HTR-8/SVneo (cell line): ENCODE measurements around the gene KATNAL1.
"Not testable (repeated sequence)": the region's sequence is repeated elsewhere in the genome, so short reads cannot be mapped to it uniquely, and the experiment has no call there.

Source experiments
- DNase-seq: peaks from one replicate; pipeline ENCODE4 v3.0.0; 2011; ENCODE audit warnings: low spot score, mixed read lengths; ENCODE audit not compliant: insufficient read length
- FAIRE-seq: peaks from 2 replicates; lab custom pipeline; 2011; peaks lifted over from hg19 to GRCh38; lab: Jason Lieb, UNC

The KATNAL1 gene

DNA sequence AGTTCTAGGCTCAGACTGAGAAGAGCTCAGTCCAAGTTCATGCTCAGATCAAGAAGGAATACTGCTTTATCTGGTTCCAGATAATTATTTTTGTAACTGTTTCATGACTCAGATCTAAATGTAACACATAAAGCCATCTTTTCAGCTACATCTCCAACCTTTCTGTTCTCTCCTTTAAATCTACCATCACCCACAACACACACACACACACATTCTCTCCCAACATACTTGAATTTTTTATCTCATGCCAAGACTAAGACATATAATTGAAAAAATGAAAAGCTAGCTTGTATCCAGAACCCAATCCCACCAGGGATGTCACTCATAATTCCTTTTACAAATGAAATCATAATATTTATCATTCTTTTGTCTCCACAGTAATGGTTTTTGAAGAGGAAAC is 7.6 kb downstream of the KATNAL1 start:
- no peak for FAIRE-seq

DNA sequence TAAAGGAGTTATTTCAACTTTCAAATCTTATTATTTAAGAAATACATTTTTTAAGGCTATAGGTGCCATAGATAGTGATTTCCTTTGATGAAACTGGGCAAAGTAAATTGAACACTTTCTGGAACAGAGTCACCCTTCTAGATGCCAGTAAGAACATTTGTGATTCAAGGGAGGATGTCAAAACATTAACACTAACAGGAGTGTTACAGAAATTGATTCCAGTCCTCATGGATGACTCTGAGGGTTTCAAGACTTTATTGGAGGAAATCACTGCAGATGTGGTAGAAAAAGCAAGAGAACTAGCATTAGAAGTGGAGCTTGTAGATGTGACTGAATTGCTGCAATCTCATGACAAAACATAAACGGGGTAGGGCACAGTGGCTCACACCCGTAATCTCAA is 12.2 kb downstream of the KATNAL1 start:
- DNase-seq, result no peak
- FAIRE-seq, result no peak

More for the DNA sequence above, 7.6 kb downstream of the KATNAL1 start:
- no peak for DNase-seq

DNA sequence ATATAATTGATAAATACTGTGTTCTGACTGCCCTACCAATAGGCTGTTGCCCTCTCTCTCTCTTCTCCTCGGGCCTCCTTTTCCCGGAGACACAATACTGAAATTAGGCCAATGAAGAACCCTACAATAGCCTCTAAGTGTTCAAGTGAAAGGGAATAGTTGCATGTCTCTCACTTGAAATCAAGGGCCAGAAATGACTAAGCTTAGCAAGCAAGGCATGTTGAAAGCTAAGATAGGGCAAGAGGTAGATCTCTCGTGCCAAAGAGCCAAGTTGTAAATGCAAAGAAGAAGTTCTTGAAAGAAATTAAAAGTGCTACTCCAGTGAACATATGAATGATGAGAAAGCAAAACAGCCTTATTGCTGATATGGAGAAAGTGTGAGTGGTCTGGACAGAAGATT is 13.3 kb downstream of the KATNAL1 start:
- FAIRE-seq (no peak), DNase-seq (no peak)

DNA sequence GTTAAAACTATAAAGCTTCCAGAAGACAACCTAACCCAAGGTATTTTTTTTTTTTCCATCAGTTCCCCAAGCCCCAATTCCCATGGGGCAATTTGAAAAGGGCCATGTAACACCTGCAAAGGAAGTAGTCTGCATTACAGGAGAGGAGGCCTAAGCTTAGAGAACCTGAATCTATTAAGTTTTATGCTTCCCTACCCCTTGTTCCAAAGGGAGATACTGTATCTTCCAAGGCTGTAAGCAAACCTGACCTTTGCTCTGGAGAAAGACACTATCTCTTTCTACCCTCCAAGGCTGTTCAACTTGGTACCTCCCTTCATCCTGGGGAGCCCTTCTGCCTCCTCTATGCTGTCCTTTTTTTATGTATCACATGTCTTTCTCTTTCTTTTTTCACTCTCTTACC is 15.0 kb downstream of the KATNAL1 start:
- DNase-seq (no peak), FAIRE-seq (no peak)

DNA sequence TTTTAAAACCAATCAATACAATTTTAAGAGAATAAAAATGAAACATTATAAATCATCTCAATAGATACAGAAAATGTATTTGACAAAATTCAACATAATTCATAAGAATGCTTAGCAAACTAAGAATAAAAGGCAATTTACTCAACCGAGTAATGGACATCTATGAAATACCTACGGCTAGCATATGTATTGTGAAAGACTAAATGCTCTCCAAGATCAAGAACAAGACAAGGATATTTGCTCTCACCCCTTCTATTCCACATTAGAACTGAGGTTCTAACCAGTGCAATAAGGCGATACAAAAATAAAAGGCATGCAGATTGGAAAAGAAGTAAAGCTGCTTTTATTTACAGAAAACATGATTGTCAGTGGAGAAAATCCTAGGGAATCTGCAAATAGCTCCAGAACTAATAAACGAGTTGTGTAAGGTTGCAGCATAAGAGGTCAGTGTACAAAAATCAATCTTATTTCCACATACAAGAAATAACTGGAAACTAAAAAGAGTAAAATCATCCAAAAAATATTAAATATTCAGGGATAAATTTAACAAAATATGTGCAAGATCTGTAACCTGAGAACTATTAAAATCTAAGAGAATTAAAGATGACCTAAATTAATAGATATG is 16.4 kb downstream of the KATNAL1 start:
- DNase-seq (no peak), FAIRE-seq (no peak)

DNA sequence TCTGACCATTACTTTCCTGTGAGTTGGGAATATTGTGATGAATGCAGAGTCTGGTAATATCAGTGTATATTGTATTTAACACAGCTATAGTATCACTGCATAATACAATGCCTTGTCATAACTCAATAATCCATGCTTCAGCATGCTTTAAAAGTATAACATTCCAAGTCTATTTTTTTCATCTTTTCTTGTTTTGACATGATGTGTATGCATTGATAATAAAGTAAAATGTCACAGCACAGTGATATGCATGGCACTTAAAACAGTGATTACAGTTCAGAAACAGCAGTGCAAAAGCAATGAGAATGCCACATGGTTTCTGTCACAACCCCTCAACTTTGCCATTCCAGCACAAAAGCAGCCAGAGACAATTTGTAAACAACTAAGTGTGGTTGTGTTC is 17.8 kb downstream of the KATNAL1 start:
- DNase-seq, result no peak
- FAIRE-seq, result no peak

DNA sequence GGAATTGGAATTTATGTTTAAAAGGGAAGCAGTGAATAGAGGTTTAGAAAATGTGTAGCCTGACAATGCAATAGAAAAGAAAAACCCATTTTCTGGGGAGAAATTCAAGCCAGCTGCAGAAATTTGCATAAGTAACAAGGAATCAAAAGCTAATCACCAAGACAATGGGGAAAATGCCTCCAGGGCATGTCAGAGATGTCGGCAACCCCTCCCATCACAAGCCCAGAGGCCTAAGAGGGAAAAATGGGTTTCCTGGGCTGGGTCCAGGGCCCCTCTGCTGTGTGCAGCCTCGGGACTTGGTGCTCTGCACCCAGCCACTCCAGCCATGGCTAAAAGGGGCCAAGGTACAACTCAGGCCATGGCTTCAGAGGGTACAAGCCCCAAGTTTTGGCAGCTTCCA is 21.3 kb downstream of the KATNAL1 start:
- not testable (repeated sequence) for FAIRE-seq, DNase-seq

DNA sequence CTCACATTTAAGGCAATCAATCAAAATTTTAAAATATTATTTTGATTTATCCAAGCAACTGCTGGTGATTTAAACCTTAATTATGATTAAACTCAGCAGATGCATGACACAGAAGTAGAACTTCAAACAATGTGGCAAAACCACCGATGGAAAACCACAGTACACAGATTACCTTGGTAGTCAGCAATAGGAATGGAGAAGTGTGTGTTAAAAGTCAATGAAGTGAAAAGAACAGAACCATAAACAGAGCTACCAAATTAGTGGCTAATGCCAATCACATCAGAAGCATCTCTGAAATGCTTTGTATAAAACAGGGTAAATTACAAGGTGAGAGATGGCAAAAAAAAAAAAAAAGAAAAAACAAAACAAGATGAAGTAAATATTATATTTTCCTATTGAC is 31.2 kb downstream of the KATNAL1 start:
- DNase-seq (no peak), FAIRE-seq (no peak)

DNA sequence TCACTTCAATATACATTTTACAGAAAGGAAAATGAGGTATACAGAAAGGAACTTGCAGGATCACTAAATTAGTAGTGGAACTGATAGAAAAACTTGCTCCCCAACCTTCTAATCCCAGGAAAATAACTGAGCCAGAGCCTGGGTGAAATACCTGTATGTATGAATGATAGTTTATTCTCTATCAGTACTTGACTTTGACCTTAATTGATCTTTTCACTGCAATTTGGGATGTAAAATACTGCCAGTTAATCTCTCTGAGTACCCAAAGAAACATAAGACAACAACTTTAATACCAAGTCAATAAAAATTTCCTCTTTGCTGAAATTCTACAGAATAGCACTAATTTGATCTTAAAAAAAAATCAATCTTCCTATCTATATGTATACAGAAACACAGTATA is 33.3 kb downstream of the KATNAL1 start:
- FAIRE-seq, result no peak

DNA sequence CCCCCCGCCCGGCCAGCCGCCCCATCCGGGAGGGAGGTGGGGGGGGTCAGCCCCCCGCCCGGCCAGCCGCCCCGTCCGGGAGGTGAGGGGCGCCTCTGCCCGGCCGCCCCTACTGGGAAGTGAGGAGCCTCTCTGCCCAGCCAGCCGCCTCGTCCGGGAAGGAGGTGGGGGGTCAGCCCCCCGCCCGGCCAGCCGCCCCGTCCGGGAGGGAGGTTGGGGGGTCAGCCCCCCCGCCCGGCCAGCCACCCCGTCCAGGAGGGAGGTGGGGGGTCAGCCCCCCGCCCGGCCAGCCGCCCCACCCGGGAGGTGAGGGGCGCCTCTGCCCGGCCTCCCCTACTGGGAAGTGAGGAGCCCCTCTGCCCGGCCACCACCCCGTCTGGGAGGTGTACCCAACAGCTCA is 37.3 kb downstream of the KATNAL1 start:
- FAIRE-seq, DNase-seq: not testable (repeated sequence)

More for the DNA sequence above, 33.3 kb downstream of the KATNAL1 start:
- DNase-seq, result no peak

DNA sequence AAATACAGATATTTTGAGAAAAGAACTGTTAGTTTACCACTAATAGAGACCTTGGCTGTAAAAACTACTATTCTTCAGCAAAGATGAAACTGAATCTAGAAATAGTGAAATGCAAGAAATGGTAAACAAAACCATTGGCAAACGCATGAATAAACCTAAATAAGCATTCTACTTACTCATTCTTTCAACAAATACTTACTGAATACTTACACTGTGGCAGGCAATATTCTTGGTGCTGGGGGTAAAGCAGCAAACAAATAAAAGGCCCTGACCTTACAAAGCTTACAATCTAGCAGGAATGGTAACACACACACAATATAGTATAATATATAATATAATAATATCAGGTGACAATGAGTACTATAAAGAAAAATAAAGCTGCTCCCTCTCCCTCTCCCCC is 38.7 kb downstream of the KATNAL1 start:
- DNase-seq (no peak), FAIRE-seq (no peak)

DNA sequence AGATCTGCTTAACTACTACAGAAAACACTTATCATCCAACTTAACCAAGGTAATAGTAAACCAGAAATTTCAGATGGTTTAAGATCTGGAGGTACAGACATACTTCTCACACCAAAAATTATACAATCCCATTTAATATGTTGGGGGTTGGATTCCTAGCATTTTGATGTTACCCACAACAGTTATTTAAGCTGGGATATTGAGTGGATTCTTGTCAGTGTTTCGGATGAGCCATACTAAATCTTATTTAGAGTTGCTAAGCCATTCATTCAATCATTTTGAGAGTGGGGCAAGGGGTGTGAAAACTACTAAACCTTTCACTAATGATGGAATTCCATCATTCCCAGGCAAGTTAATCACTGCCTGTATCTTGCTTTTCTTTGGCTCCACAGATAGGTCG is 40.6 kb downstream of the KATNAL1 start:
- FAIRE-seq (no peak), DNase-seq (no peak)

DNA sequence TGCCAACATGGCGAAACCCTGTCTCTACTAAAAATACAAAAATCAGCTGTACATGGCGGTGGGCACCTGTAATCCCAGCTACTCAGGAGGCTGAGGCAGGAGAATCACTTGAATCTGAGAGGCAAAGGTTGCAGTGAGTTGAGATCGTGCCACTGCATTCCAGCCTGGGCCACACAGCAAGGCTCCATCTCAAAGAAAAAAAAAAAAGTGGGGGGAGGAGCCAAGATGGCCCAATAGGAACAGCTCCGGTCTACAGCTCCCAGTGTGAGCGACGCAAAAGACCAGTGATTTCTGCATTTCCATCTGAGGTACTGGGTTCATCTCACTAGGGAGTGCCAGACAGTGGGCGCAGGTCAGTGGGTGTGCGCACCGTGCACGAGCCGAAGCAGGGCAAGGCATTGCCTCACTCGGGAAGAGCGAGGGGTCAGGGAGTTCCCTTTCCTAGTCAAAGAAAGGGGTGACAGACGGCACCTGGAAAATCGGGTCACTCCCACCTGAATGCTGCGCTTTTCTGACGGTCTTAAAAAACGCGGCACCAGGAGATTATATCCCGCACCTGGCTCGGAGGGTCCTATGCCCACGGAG is 48.1 kb downstream of the KATNAL1 start:
- FAIRE-seq, DNase-seq: not testable (repeated sequence)

DNA sequence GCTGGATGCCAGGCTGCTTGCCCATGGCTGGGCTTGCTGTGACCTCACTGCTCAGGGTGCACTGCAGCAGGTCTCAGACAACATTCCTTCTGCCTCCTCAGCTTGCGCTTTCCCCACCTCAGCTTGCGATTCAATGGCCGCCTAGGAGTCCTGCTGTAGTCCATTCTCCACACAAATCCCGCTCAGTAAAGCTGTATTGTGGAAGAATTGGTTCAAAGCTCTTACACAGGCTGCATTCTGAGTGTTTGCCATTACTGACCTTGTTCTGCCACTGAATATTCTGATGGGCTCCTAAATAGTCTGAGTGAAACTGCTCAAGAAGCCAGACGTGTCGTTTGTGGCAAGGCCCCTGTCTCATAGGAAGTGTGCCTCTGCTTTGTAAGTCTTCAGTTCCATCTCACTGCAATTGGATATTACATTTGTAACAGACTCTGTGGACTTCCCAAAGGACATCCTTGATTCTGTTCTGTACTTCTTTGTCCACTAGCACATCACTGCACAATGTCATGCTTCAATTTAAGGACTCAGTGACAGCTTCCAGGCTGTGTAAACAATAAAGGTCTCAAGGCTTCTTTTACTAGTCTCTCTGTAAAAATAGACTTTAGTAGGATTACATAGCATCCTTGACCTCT is 49.8 kb downstream of the KATNAL1 start:
- DNase-seq (peak; percentile 4), FAIRE-seq (no peak)

DNA sequence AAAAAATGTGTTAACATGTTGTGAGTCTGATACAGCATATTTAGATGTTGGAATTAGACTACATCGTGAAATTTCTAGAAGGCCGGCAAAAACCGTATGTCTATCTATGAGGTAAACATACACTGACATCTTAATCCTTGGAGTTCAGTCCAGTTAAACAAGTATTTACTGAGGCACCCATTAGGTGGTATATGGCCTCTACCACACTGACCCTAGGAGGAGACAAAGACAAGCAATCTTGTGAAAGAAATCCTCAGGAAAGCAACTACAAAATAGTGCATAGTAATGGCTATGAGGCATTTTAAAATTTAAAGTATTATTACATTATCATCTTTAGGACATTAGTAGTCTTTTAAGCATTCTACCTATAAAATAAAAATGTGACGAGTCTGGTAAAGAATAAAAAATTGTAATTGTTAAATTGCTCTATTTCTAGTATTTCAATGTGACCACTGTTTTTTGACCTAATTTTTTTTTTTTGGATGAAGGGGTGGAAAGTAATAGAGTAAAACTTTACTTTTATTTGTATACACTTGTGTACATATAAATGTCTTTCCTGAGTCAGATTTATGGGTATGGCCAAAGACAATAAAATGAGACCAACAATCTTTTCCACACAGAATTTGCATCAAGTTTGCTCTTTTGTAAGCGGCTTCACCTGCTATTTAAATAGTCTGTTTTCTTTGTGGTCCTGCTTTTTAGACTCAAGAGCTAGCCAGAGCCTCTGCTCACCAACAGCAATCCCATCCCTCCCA is 50.5 kb downstream of the KATNAL1 start:
- FAIRE-seq (no peak), DNase-seq (no peak)

DNA sequence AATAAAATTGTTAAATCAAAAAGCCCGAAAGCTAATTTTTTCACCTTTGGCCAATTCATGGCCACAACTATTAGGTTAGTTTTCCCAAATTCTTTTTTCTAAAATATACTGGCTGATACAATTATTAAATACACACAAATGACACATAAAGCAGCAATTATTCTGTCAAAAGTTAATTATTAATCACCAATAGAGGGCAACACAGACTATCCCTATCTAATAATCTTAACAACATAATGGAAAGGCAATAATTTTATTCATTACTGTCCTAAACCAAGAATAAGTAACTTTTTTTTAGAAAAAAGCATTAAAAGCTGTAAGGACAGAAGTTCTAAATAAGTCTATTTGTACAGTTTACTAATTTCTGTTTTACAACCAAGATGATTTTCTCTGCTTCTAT is 51.7 kb downstream of the KATNAL1 start:
- DNase-seq, result no peak
- FAIRE-seq, result no peak

DNA sequence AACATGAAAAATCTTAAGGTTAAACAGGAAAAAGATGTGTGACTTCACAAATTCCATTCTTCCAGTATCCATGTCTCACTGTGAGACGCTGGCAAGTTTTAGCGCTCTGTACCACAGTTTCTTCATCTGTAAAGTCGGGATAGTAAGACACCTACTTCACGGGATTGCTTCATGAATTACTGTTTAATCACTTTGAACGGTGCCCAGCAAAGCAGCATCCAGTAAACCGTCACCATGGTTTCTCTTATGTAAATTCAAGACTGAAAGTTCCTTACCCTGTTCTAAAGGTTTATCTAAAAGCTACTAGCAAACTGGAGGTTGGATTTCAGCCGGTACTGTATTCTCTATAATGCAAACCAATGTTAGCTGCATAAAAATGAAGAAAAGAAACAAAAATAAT is 53.5 kb downstream of the KATNAL1 start:
- FAIRE-seq (no peak), DNase-seq (no peak)

DNA sequence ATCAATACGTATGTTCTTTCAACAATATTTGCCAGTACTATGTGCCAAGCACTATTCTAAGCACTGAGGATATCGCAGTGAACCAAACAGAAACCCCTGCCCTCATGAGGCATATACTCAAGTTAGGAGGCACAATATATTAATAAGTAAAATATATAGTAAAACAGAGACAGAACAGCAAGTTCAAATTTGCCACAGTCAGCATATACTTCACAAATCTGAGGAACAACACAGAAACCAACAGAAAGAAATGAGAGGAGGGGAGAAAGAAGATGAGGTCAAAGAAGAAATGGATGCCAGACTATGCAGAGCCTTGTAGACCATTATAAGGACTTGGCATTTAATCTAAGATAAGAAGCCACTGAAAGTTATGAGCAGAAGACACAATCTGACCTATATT is 59.9 kb downstream of the KATNAL1 start:
- DNase-seq, result no peak
- no peak for FAIRE-seq

DNA sequence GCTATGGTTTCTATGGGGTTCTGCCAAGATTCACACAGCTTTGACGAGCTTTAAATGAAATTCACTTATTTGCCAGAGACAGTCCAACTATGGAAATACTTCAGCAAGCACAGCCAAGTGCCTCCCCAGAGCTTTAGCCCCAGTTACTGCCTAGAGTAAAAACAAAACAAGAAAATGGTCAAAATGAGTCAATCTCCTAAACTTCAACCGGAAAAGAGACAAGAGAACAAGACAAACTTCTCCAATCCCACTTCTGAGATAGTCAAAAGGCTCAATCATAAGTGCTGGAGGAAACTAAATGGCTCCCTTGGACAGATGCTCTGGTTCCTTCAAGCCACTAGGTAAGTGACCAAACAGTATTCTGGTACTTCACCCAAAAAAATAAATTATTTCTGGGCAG is 65.8 kb downstream of the KATNAL1 start:
- FAIRE-seq (no peak), DNase-seq (no peak)

DNA sequence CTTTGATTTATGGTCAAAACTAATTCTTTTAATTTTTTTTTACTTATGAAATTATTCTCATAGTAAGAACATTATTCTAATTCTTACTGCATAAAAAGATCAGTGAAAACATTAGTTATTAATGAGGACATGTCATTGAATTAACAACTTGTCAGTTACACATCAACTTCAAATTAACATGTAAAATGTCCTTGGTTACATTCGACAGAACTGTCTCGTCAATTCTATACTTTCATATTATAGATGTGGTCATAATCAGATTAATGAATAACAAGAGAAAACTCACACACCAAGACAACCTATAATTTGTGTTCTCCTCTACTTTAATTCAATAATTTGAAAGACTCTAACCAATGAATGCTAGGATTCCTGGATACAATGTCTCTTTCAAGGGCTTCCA is 66.7 kb downstream of the KATNAL1 start:
- DNase-seq (no peak), FAIRE-seq (no peak)

DNA sequence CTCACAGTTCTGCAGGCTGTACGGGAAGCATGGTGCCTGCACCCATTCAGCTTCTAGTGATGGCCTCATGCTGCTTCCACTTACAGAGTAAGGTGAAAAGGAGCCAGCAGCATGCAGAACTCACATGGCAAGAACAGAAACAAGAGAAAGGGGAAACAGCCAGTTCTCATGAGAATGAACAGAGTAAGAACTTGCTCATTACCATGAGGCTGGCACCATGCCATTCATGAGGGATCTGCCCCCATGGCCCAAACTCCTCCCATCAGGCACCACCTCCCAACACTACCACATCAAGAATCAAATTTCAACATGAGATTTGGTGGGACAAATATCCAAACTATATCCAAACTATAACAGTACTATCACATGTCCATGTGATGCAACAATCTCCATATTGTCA is 72.1 kb downstream of the KATNAL1 start:
- no peak for DNase-seq
- FAIRE-seq, result no peak
